Trophoblast cell (in vitro differentiated cells and primary cell): Measurements from ENCODE around the gene PTPRCAP.

Source experiments
- DNase-seq, 2 donors: peaks; one replicate each; pipeline ENCODE4 v3.0.0-alpha.2; 2016
- H2AFZ ChIP-seq: 2 replicates; pipeline ENCODE4 v1.6.1; 2013; ENCODE audit warnings: low read length, moderate library complexity, mild to moderate bottlenecking; ENCODE audit not compliant: insufficient read depth, poor library complexity
- H2AK5ac ChIP-seq: 2 replicates; pipeline ENCODE4 v1.6.1; 2013; ENCODE audit warnings: mild to moderate bottlenecking, low read length
- H2BK120ac ChIP-seq: 2 replicates; pipeline ENCODE4 v1.6.1; 2013; ENCODE audit warnings: low read length, mild to moderate bottlenecking, moderate library complexity; ENCODE audit not compliant: insufficient read depth, poor library complexity
- H2BK12ac ChIP-seq: 2 replicates; pipeline ENCODE4 v1.6.1; 2013; ENCODE audit warnings: mild to moderate bottlenecking, low read length, moderate library complexity
- H2BK5ac ChIP-seq: 2 replicates; pipeline ENCODE4 v1.6.1; 2013; ENCODE audit warnings: low read length, low read depth, moderate library complexity, mild to moderate bottlenecking; ENCODE audit not compliant: poor library complexity
- H3K14ac ChIP-seq: 2 replicates; pipeline ENCODE4 v1.6.1; 2013; ENCODE audit warnings: mild to moderate bottlenecking, low read length
- H3K18ac ChIP-seq: 2 replicates; pipeline ENCODE4 v1.6.1; 2013; ENCODE audit warnings: mild to moderate bottlenecking, low read length
- H3K23ac ChIP-seq: 2 replicates; pipeline ENCODE4 v1.6.1; 2013; ENCODE audit warnings: low read length
- H3K27ac ChIP-seq: 2 replicates; pipeline ENCODE4 v1.5.1; 2013; ENCODE audit warnings: low read depth, mild to moderate bottlenecking, inconsistent platforms, low read length, moderate library complexity
- H3K27me3 ChIP-seq: 2 replicates; pipeline ENCODE4 v1.6.1; 2013; ENCODE audit warnings: inconsistent platforms, mild to moderate bottlenecking, low read length, moderate library complexity; ENCODE audit not compliant: insufficient read depth
- H3K36me3 ChIP-seq, 2 experiments: 1 replicate in 1 of 2; 2 replicates in 1 of 2; pipeline ENCODE4 v1.6.1; 2013; ENCODE audit warnings: low read length in 2 of 2, mild to moderate bottlenecking in 2 of 2, moderate library complexity in 1 of 2; ENCODE audit not compliant: insufficient read depth in 2 of 2, control insufficient read depth in 1 of 2
- H3K4ac ChIP-seq: 2 replicates; pipeline ENCODE4 v1.6.1; 2013; ENCODE audit warnings: low read depth, mild to moderate bottlenecking, low read length, moderate library complexity
- H3K4me1 ChIP-seq, 2 experiments: 1 replicate in 1 of 2; 2 replicates in 1 of 2; pipeline ENCODE4 v1.6.1; 2013; ENCODE audit warnings: low read length in 2 of 2, mild to moderate bottlenecking in 2 of 2, moderate library complexity in 1 of 2; ENCODE audit not compliant: insufficient read depth in 2 of 2, control insufficient read depth in 1 of 2
- H3K4me2 ChIP-seq: 2 replicates; pipeline ENCODE4 v1.6.1; 2013; ENCODE audit warnings: inconsistent platforms, mild to moderate bottlenecking, low read length, moderate library complexity
- H3K4me3 ChIP-seq: 2 replicates; pipeline ENCODE4 v1.5.1; 2013; ENCODE audit warnings: mild to moderate bottlenecking, low read depth, low read length, inconsistent platforms
- H3K79me1 ChIP-seq: one replicate; pipeline ENCODE4 v1.6.1; 2013; ENCODE audit warnings: low read length
- H3K79me2 ChIP-seq: 2 replicates; pipeline ENCODE4 v1.6.1; 2013; ENCODE audit warnings: low read length, mild to moderate bottlenecking; ENCODE audit not compliant: control insufficient read depth, insufficient read depth, poor library complexity
- H3K9ac ChIP-seq: 2 replicates; pipeline ENCODE4 v1.6.1; 2013; ENCODE audit warnings: mild to moderate bottlenecking, low read length
- H3K9me3 ChIP-seq: 2 replicates; pipeline ENCODE4 v1.6.1; 2013; ENCODE audit warnings: low read depth, mild to moderate bottlenecking, control low read depth, inconsistent platforms, low read length; ENCODE audit not compliant: insufficient read depth
- H4K12ac ChIP-seq: 2 replicates; pipeline ENCODE4 v1.6.1; 2013; ENCODE audit warnings: low read depth, mild to moderate bottlenecking, low read length, moderate library complexity
- H4K8ac ChIP-seq: 2 replicates; pipeline ENCODE4 v1.6.1; 2013; ENCODE audit warnings: low read depth, mild to moderate bottlenecking, low read length, moderate library complexity
- H4K91ac ChIP-seq: one replicate; pipeline ENCODE4 v1.6.1; 2013; ENCODE audit warnings: low read depth, mild to moderate bottlenecking, low read length, moderate library complexity
- WGBS: extraction: QIAGEN DNeasy Blood & Tissue Kit; methylation state at CpG from one replicate; pipeline ENCODE4 v1.1.7; 2013; ENCODE audit warnings: missing lambda C conversion rate; ENCODE audit not compliant: insufficient read length, insufficient coverage; ENCODE audit errors: extremely low coverage; 5-methylcytosine and 5-hydroxymethylcytosine counted together

Gene PTPRCAP

GRCh38 chr11:67420646-67421429 lies 16.6 kb downstream of the PTPRCAP start:
- Histone ChIP-seq H3K27me3 (no peaks in the 10 kb centered on the region), H3K36me3 (no peaks in the 10 kb centered on the region), H3K18ac (peak overlapping the region; percentile 68), H3K9me3 (peaks cover 2% of the 10 kb centered on the region), H3K4me3 (peak overlapping the region; percentile 74), H3K14ac (peak overlapping the region; percentile 91), H3K79me2 (peaks cover 2% of the 10 kb centered on the region), H3K4me1 (peaks cover 12 to 14% of the 10 kb centered on the region in 2 experiments), H3K9ac (peak overlapping the region; percentile 69), H3K4ac (peak overlapping the region; percentile 39), H2BK120ac (no peak overlapping the region), H3K4me2 (peak overlapping the region; percentile 98), H4K8ac (peak overlapping the region; percentile 91), H4K91ac (peak overlapping the region; percentile 52), H3K23ac (no peak overlapping the region), H2AFZ (peak overlapping the region; percentile 92), H3K79me1 (peaks cover 2% of the 10 kb centered on the region), H4K12ac (peak overlapping the region; percentile 72), H2BK5ac (peak overlapping the region; percentile 31), H3K27ac (peak overlapping the region; percentile 69), H2AK5ac (peak overlapping the region; percentile 88), H2BK12ac (peak overlapping the region; percentile 28)
- no CpG with 5 or more reads among the region's 97 CpGs for WGBS
- peak; percentile 95 to 98 for DNase-seq

- peaks cover 2% of the 10 kb centered on the region for H3K79me1 ChIP-seq
- H3K4me2 ChIP-seq, result peak overlapping the region; percentile 98
- no peak overlapping the region for H2BK120ac ChIP-seq
- H3K14ac ChIP-seq, result peak overlapping the region; percentile 45
- peak overlapping the region; percentile 16 for H3K4ac ChIP-seq
- H3K4me3 ChIP-seq, result peak overlapping the region; percentile 74
- H2BK5ac ChIP-seq, result no peak overlapping the region
- peak overlapping the region; percentile 72 for H4K8ac ChIP-seq
- H3K27me3 ChIP-seq, result peaks cover 1% of the 10 kb centered on the region
- WGBS, result no CpG with 5 or more reads among the region's 15 CpGs
- H3K18ac ChIP-seq, result peak overlapping the region; percentile 51
- peak overlapping the region; percentile 39 for H3K9ac ChIP-seq
- H4K91ac ChIP-seq, result peak overlapping the region; percentile 8
- peak overlapping the region; percentile 92 for H2AFZ ChIP-seq
- H4K12ac ChIP-seq, result peak overlapping the region; percentile 47
- no peak overlapping the region for H3K23ac ChIP-seq
- H3K9me3 ChIP-seq, result peaks cover 2% of the 10 kb centered on the region
- H3K27ac ChIP-seq, result peak overlapping the region; percentile 69
- no peaks in the 10 kb centered on the region for H3K36me3 ChIP-seq
- H2BK12ac ChIP-seq, result no peak overlapping the region
- DNase-seq, result no peak
- H2AK5ac ChIP-seq, result peak overlapping the region; percentile 88
- H3K4me1 ChIP-seq, result peaks cover 12 to 16% of the 10 kb centered on the region in 2 experiments
- H3K79me2 ChIP-seq, result peaks cover 2% of the 10 kb centered on the region
Measured at GRCh38 chr11:67420147-67420645, 17.3 kb downstream of the PTPRCAP start.

GRCh38 chr11:67419325-67420049 lies 18.0 kb downstream of the PTPRCAP start:
- H2AFZ ChIP-seq, result no peak overlapping the region
- no peak for DNase-seq
- H3K9me3 ChIP-seq, result peaks cover 2% of the 10 kb centered on the region
- H3K79me1 ChIP-seq, result peaks cover 2% of the 10 kb centered on the region
- peaks cover 12 to 16% of the 10 kb centered on the region in 2 experiments for H3K4me1 ChIP-seq
- no peak overlapping the region for H3K4ac ChIP-seq
- no peak overlapping the region for H3K4me2 ChIP-seq
- H3K27me3 ChIP-seq, result peaks cover 5% of the 10 kb centered on the region
- no peaks in the 10 kb centered on the region for H3K36me3 ChIP-seq
- no peak overlapping the region for H3K4me3 ChIP-seq
- H3K9ac ChIP-seq, result no peak overlapping the region
- H2BK12ac ChIP-seq, result no peak overlapping the region
- no peak overlapping the region for H3K23ac ChIP-seq
- H3K79me2 ChIP-seq, result peaks cover 2% of the 10 kb centered on the region
- WGBS, result no CpG with 5 or more reads among the region's 21 CpGs
- H2BK120ac ChIP-seq, result no peak overlapping the region
- H4K91ac ChIP-seq, result no peak overlapping the region
- no peak overlapping the region for H2AK5ac ChIP-seq
- no peak overlapping the region for H2BK5ac ChIP-seq
- no peak overlapping the region for H3K14ac ChIP-seq
- H3K18ac ChIP-seq, result no peak overlapping the region
- no peak overlapping the region for H4K12ac ChIP-seq
- no peak overlapping the region for H3K27ac ChIP-seq
- no peak overlapping the region for H4K8ac ChIP-seq

GRCh38 chr11:67418476-67419281 lies 18.8 kb downstream of the PTPRCAP start:
- no peak overlapping the region for H3K18ac ChIP-seq
- H4K91ac ChIP-seq, result no peak overlapping the region
- H3K36me3 ChIP-seq, result no peaks in the 10 kb centered on the region
- WGBS, result no CpG with 5 or more reads among the region's 26 CpGs
- no peak overlapping the region for H3K14ac ChIP-seq
- no peak for DNase-seq
- peaks cover 2% of the 10 kb centered on the region for H3K9me3 ChIP-seq
- no peak overlapping the region for H3K4ac ChIP-seq
- no peak overlapping the region for H2BK12ac ChIP-seq
- peaks cover 2% of the 10 kb centered on the region for H3K79me2 ChIP-seq
- no peak overlapping the region for H3K4me2 ChIP-seq
- H2BK120ac ChIP-seq, result no peak overlapping the region
- H4K12ac ChIP-seq, result no peak overlapping the region
- peaks cover 2% of the 10 kb centered on the region for H3K79me1 ChIP-seq
- no peak overlapping the region for H2AFZ ChIP-seq
- no peak overlapping the region for H3K9ac ChIP-seq
- no peak overlapping the region for H4K8ac ChIP-seq
- peaks cover 5% of the 10 kb centered on the region for H3K27me3 ChIP-seq
- H3K27ac ChIP-seq, result no peak overlapping the region
- H3K23ac ChIP-seq, result no peak overlapping the region
- H3K4me1 ChIP-seq, result peaks cover 12 to 16% of the 10 kb centered on the region in 2 experiments
- H3K4me3 ChIP-seq, result no peak overlapping the region
- H2AK5ac ChIP-seq, result no peak overlapping the region
- no peak overlapping the region for H2BK5ac ChIP-seq
